Natural killer cell (primary cell): ENCODE measurements around the gene ARHGEF2. TPM values are rescaled to one million over a fixed set of nuclear protein-coding genes. Genes with fewer than 3 reads are reported as not detected.

Experiments used
- ATAC-seq, 3 donors: fragments of 150-1000 bp in 2 of 3; fragments of 200-7000 bp in 1 of 3; cut with Tn5 transposase; 1 replicate in 1 of 3; 2 replicates in 2 of 3; pipeline ENCODE4 v1.10.0; 2021; ENCODE audit warnings: mild to moderate bottlenecking in 2 of 3, moderate library complexity in 2 of 3
- DNase-seq, 2 donors: peaks; one replicate each; pipeline versions ENCODE4 v3.0.0 to v3.0.0-alpha.2; 2013 to 2021; ENCODE audit warnings: mixed read lengths in 1 of 2
- H3K27ac ChIP-seq: one replicate; pipeline ENCODE4 v1.5.1; 2013; ENCODE audit warnings: mild to moderate bottlenecking, low read length
- H3K27me3 ChIP-seq: one replicate; pipeline ENCODE4 v1.6.1; 2013; ENCODE audit warnings: low read length; ENCODE audit not compliant: control insufficient read depth, insufficient read depth
- H3K36me3 ChIP-seq: one replicate; pipeline ENCODE4 v1.6.1; 2013; ENCODE audit warnings: low read length; ENCODE audit not compliant: control insufficient read depth, insufficient read depth
- H3K4me1 ChIP-seq: one replicate; pipeline ENCODE4 v1.6.1; 2013; ENCODE audit warnings: low read length; ENCODE audit not compliant: control insufficient read depth, insufficient read depth
- H3K4me3 ChIP-seq: one replicate; pipeline ENCODE4 v1.5.1; 2013; ENCODE audit warnings: low read length
- H3K9me3 ChIP-seq: one replicate; pipeline ENCODE4 v1.6.1; 2013; ENCODE audit warnings: low read length; ENCODE audit not compliant: control insufficient read depth, insufficient read depth
- H3K27ac Mint-ChIP-seq, 2 donors: one replicate each; pipeline ENCODE4 v1.8.0; 2022; ENCODE audit warnings: mild to moderate bottlenecking in 2 of 2, mixed read lengths in 2 of 2, moderate library complexity in 1 of 2
- H3K27me3 Mint-ChIP-seq, 2 donors: one replicate each; pipeline ENCODE4 v1.8.0; 2022; ENCODE audit warnings: low read depth in 2 of 2, mixed read lengths in 2 of 2
- H3K36me3 Mint-ChIP-seq: one replicate; pipeline ENCODE4 v1.8.0; 2022; ENCODE audit warnings: mixed read lengths
- H3K4me1 Mint-ChIP-seq, 2 donors: one replicate each; pipeline ENCODE4 v1.8.0; 2022; ENCODE audit warnings: mixed read lengths in 2 of 2
- H3K4me3 Mint-ChIP-seq: one replicate; pipeline ENCODE4 v1.8.0; 2022; ENCODE audit warnings: mild to moderate bottlenecking, moderate library complexity, mixed read lengths
- H3K9me3 Mint-ChIP-seq, 2 donors: one replicate each; pipeline ENCODE4 v1.8.0; 2022; ENCODE audit warnings: mixed read lengths in 2 of 2
- CTCF ChIP-seq: fragments of 200-600 bp; IDR thresholded peaks from one replicate; pipeline ENCODE4 v1.8.0; 2022; ENCODE audit warnings: antibody characterized with exemption
- WGBS: methylation state at CpG from one replicate; pipeline ENCODE4 v1.1.7; 2013; ENCODE audit warnings: missing lambda C conversion rate; ENCODE audit not compliant: insufficient coverage; 5-methylcytosine and 5-hydroxymethylcytosine counted together
- intact Hi-C: fragments of 100-400 bp; cut with micrococcal nuclease; formaldehyde crosslinking; loops from one replicate; pipeline ENCODE4 v1.14.2; 2022
- total RNA-seq, 4 donors: library from RNA; stranded (reverse); fragments of 120-200 nt in 1 of 4; gene quantifications; one replicate each; pipeline versions ENCODE4 v1.2.3 to v1.2.4, GENCODE V29; 2013 to 2022

ARHGEF2 gene
- total RNA-seq, 3 donors from 2014 or later (not counting 1 experiment from before 2014, with no cell fraction given) = 143 to 200 (median 147) TPM

DNA sequence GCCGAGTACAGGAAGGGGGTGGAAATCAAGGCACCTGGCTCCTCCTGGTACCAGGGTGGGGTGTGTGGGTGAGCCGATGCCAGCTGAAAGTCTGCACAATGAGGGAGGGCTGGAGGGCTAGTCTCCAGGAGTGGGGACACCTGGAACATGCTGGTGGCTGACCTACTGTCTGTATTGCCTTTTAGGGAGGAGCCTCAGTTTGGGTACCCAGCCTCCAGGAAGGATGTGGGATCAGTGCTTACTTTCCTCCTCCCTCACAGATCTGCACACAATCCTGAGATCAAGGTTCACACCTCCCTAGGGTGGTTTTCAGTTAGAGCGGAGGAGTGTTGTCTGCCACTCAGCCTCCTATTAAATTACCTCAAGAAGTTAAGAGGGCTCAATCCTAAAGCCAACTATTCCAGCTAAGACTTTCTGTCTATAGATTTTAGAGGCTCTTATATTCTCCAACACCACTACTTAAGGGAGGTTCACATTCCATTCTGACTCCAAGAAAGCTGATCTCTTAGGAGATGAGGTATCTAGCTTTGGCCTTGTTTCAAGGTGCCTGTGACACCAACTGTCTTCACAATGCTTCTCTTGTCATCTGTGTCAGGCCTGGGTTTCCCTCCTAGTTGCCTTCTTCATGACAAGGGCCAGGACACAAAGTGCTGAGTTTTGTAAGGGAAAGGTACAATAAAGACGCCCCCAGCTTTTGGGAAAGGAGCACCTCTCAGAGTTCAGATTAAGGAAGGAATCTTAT, 26.7 kb upstream of the ARHGEF2 start:
- TF ChIP-seq CTCF = no peak
- no peak overlapping the region for H3K4me3 ChIP-seq
- no peaks in the 10 kb centered on the region for H3K36me3 Mint-ChIP-seq
- H3K27me3 ChIP-seq = no peaks in the 10 kb centered on the region
- intact Hi-C loops = no loop called here
- ATAC-seq (peak; percentile 80 to 87 (median 84)), DNase-seq (peak in 1 of 2 donors; percentile 73)
- H3K9me3 Mint-ChIP-seq = no peaks in the 10 kb centered on the region
- 39% methylated on average over 4 of the region's 4 CpGs for WGBS
- peak overlapping the region; percentile 62 for H3K27ac ChIP-seq
- H3K4me3 Mint-ChIP-seq = peak overlapping the region; percentile 70
- no peaks in the 10 kb centered on the region for H3K9me3 ChIP-seq
- peaks cover 17% of the 10 kb centered on the region for H3K36me3 ChIP-seq
- H3K4me1 Mint-ChIP-seq = peaks cover 21 to 24% of the 10 kb centered on the region in 2 donors
- H3K27ac Mint-ChIP-seq = peak overlapping the region; percentile 80 to 85
- peaks cover 24% of the 10 kb centered on the region for H3K4me1 ChIP-seq
- no peaks in the 10 kb centered on the region for H3K27me3 Mint-ChIP-seq

DNA sequence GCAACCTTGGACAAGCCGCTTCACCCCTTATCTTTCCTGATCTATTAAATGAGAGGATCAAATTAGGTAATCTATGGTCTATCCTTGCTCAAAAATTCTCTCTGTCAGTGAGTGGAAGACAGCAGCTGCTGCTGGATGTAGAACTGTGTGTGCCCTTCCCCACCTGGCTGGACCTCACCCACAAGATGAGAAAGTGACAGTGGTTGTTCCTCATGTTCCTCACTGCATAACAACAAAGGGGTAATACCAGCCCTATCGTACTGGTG, 25.5 kb upstream of the ARHGEF2 start:
- Mint-ChIP-seq H3K9me3 (no peaks in the 10 kb centered on the region), H3K4me1 (peaks cover 21 to 24% of the 10 kb centered on the region in 2 donors), H3K27ac (no peak overlapping the region), H3K27me3 (no peaks in the 10 kb centered on the region), H3K36me3 (no peaks in the 10 kb centered on the region), H3K4me3 (no peak overlapping the region)
- WGBS = no CpG with 5 or more reads among the region's 2 CpGs
- Histone ChIP-seq H3K9me3 (no peaks in the 10 kb centered on the region), H3K4me3 (no peak overlapping the region), H3K27ac (no peak overlapping the region), H3K27me3 (no peaks in the 10 kb centered on the region), H3K36me3 (peaks cover 10% of the 10 kb centered on the region), H3K4me1 (peaks cover 24% of the 10 kb centered on the region)
- intact Hi-C loops = no loop called here
- DNase-seq (no peak), ATAC-seq (no peak)
- no peak for TF ChIP-seq CTCF

DNA sequence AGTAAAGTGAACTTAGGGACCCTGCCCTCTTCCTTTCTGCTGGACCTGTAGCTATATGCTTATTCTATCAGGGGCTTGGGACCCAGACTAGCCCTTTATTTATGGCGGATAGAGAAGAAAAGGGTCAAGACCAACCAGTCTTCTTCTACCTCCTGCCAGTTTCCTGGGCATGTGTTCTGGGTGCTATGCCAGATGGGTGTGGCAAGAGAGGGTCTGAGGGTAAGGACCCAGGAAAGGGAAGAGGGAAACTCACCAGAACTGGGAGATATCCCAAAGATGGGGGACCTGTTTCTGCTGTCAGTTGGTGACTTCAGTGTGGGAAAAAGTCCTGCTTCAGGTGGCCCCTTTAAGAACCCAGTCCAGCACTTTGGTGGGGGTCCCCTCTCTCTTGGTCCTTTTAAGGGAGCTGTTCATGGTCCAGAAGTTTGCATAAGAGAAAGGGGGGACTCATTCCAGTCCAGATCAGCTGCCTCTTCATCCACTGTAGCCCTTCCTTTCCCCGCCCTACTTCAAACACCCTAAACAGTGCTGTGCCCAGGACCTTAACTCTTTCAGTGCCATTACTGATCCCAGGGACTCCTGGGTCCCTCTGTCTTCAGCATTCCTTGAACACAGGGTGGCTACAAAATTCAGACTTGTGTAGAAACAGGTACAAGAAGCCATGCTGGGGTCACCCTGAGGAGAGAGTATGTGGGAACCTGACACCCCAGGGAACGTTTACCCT, 24.0 kb upstream of the ARHGEF2 start:
- Histone ChIP-seq H3K27ac (no peak overlapping the region), H3K4me1 (peaks cover 24% of the 10 kb centered on the region), H3K9me3 (no peaks in the 10 kb centered on the region), H3K27me3 (no peaks in the 10 kb centered on the region), H3K36me3 (peaks cover 3% of the 10 kb centered on the region), H3K4me3 (no peak overlapping the region)
- no peak overlapping the region for H3K4me3 Mint-ChIP-seq
- no peaks in the 10 kb centered on the region for H3K9me3 Mint-ChIP-seq
- H3K27me3 Mint-ChIP-seq = no peaks in the 10 kb centered on the region
- no peaks in the 10 kb centered on the region for H3K36me3 Mint-ChIP-seq
- WGBS = 91% methylated on average over 3 of the region's 3 CpGs
- peaks cover 21 to 24% of the 10 kb centered on the region in 2 donors for H3K4me1 Mint-ChIP-seq
- intact Hi-C loops = no loop called here
- DNase-seq (no peak), ATAC-seq (no peak)
- TF ChIP-seq CTCF = no peak
- H3K27ac Mint-ChIP-seq = peak overlapping the region in 1 of 2 donors; percentile 13
